Measurements from ENCODE around the gene SLC27A6. TPM values are rescaled to one million over a fixed set of nuclear protein-coding genes. Genes with fewer than 3 reads are reported as not detected.

The SLC27A6 gene
- total RNA-seq, 1 donor from 2014 or later, result 26.3 TPM

DNA sequence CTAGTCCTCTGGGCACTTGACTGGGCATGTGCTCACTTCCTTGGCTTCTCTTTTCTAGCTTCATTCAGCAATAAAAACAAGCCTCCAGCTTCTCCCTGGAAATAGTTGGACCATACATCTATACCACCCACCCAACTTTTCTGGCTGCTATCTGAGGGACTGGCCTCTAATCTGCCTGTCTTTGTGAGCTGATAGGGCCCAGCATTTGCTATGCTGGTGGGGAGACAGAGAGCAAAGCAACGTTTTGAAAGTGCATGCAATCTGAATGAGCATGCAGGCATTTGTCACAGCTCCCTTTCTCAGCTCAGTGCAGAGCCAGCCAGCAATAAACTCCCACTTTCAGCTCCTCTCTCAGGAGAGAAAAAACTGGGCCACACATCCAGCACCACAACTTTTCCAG lies 78.6 kb downstream of the SLC27A6 start:
- Mint-ChIP-seq H3K36me3 (peaks cover 20% of the 10 kb centered on the region), H3K27me3 (ENCODE audit: low read depth) (no peaks in the 10 kb centered on the region), H3K9me3 (peaks cover 40% of the 10 kb centered on the region), H3K4me3 (no peak overlapping the region), H3K4me1 (peaks cover 10% of the 10 kb centered on the region), H3K27ac (no peak overlapping the region)
- no peak for DNase-seq (ENCODE audit: low spot score in 2 of 2, unreplicated experiment in 2 of 2)
- TF ChIP-seq, protein P1, sequence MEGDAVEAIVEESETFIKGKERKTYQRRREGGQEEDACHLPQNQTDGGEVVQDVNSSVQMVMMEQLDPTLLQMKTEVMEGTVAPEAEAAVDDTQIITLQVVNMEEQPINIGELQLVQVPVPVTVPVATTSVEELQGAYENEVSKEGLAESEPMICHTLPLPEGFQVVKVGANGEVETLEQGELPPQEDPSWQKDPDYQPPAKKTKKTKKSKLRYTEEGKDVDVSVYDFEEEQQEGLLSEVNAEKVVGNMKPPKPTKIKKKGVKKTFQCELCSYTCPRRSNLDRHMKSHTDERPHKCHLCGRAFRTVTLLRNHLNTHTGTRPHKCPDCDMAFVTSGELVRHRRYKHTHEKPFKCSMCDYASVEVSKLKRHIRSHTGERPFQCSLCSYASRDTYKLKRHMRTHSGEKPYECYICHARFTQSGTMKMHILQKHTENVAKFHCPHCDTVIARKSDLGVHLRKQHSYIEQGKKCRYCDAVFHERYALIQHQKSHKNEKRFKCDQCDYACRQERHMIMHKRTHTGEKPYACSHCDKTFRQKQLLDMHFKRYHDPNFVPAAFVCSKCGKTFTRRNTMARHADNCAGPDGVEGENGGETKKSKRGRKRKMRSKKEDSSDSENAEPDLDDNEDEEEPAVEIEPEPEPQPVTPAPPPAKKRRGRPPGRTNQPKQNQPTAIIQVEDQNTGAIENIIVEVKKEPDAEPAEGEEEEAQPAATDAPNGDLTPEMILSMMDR (IDR thresholded peaks at IDR 0.05; ENCODE audit: unreplicated experiment), result no peak

GRCh38 chr5:129046151-129046550 lies 80.9 kb downstream of the SLC27A6 start:
- Mint-ChIP-seq H3K27me3 (ENCODE audit: low read depth) (no peaks in the 10 kb centered on the region), H3K4me1 (peaks cover 17% of the 10 kb centered on the region), H3K27ac (no peak overlapping the region), H3K4me3 (no peak overlapping the region), H3K9me3 (peaks cover 40% of the 10 kb centered on the region), H3K36me3 (peaks cover 20% of the 10 kb centered on the region)
- TF ChIP-seq, protein P1 (IDR thresholded peaks at IDR 0.05; ENCODE audit: unreplicated experiment), result no peak
- no peak for DNase-seq (ENCODE audit: low spot score in 2 of 2, unreplicated experiment in 2 of 2)

DNA sequence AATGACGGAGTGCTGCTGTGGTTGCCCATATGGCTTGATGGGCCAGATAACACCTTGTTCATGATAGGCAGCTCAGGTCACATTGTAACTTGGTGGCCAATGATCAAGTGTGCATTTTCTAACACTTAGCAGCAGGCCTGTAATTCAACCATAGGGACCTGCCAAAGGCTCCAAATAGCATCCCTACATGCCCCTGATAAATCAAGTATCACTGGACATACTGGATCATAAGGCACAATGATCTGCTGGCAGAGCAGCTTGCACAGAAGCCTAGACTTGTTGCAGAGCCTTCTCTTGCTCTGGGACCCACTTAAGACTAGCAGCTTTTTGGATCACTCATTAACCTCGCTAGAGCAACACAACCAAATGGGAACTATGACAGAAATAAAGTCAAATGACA lies 83.2 kb downstream of the SLC27A6 start:
- H3K36me3 Mint-ChIP-seq, result peaks cover 16% of the 10 kb centered on the region
- no peak for DNase-seq (ENCODE audit: low spot score in 2 of 2, unreplicated experiment in 2 of 2)
- peak overlapping the region; percentile 30 for H3K27ac Mint-ChIP-seq
- H3K9me3 Mint-ChIP-seq, result peaks cover 26% of the 10 kb centered on the region
- H3K27me3 Mint-ChIP-seq (ENCODE audit: low read depth), result no peaks in the 10 kb centered on the region
- TF ChIP-seq, protein P1 (IDR thresholded peaks at IDR 0.05; ENCODE audit: unreplicated experiment), result no peak
- peaks cover 17% of the 10 kb centered on the region for H3K4me1 Mint-ChIP-seq
- no peak overlapping the region for H3K4me3 Mint-ChIP-seq

DNA sequence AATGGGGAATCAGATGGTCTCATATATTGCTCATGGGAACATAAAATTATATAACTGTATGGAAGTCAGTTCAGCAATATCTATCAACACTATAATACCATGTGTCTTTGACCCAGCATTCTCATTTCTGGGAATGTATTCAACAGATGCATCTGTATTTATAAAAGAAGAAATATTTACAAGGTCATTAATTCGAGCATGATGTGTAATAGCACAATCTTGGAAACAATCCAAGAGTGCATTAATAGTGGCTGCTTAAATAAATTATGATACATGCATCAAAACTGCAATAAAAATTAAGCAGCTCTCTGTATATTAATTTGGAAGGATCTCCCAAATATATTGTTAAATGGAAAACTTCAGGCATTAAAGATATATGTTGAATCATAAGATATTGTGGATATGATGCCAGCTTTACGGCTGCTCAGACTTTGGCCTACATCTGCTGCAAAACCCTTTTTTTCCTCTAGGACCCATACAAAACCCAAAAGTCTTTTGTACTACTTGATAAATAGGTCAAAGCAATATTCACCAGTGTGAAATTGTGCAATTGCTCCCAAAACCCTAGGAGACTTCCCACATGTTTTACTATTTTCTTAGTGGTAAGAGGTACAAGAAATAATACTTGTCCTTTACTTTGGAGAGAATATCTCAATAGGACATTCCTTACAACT lies 84.0 kb downstream of the SLC27A6 start:
- Mint-ChIP-seq H3K36me3 (peaks cover 15% of the 10 kb centered on the region), H3K27ac (peak overlapping the region; percentile 30), H3K4me1 (peaks cover 17% of the 10 kb centered on the region), H3K9me3 (peaks cover 19% of the 10 kb centered on the region), H3K27me3 (ENCODE audit: low read depth) (no peaks in the 10 kb centered on the region), H3K4me3 (no peak overlapping the region)
- DNase-seq (ENCODE audit: low spot score in 2 of 2, unreplicated experiment in 2 of 2), result no peak
- TF ChIP-seq, protein P1 (IDR thresholded peaks at IDR 0.05; ENCODE audit: unreplicated experiment), result no peak

- H3K4me1 Mint-ChIP-seq, result peaks cover 17% of the 10 kb centered on the region
- peaks cover 2% of the 10 kb centered on the region for H3K9me3 Mint-ChIP-seq
- no peak overlapping the region for H3K27ac Mint-ChIP-seq
- no peaks in the 10 kb centered on the region for H3K27me3 Mint-ChIP-seq (ENCODE audit: low read depth)
- H3K36me3 Mint-ChIP-seq, result peaks cover 2% of the 10 kb centered on the region
- no peak overlapping the region for H3K4me3 Mint-ChIP-seq
- no peak for DNase-seq (ENCODE audit: low spot score in 2 of 2, unreplicated experiment in 2 of 2)
- TF ChIP-seq, protein P1 (IDR thresholded peaks at IDR 0.05; ENCODE audit: unreplicated experiment), result no peak
These were observed 86.0 kb downstream of the SLC27A6 start for GRCh38 chr5:129051283-129051682.

Data from mesothelial cell of epicardium (in vitro differentiated cells).